Endometrial microvascular endothelial cells (primary cell): ENCODE measurements around the gene ZKSCAN8. TPM values are rescaled to one million over a fixed set of nuclear protein-coding genes. Genes with fewer than 3 reads are reported as not detected.
"Not testable (repeated sequence)": the region's sequence is repeated elsewhere in the genome, so short reads cannot be mapped to it uniquely, and the experiment has no call there.

ENCODE experiments used
- in situ Hi-C: cut with HindIII; loops from 2 replicates; pipeline ENCODE4 v1.10.0; 2017; ENCODE audit warnings: low sequenced_read_pairs, low pct_unique_long_range_greater_than_20kb; ENCODE audit errors: inconsistent ontology term
- total RNA-seq: library from RNA; depleted of rRNA; stranded (reverse); fragments of >200 nt; gene quantifications from one replicate; pipeline ENCODE4 v1.2.3, GENCODE V29; 2015; ENCODE audit errors: inconsistent ontology term

The ZKSCAN8 gene
- 11.2 TPM for total RNA-seq

DNA sequence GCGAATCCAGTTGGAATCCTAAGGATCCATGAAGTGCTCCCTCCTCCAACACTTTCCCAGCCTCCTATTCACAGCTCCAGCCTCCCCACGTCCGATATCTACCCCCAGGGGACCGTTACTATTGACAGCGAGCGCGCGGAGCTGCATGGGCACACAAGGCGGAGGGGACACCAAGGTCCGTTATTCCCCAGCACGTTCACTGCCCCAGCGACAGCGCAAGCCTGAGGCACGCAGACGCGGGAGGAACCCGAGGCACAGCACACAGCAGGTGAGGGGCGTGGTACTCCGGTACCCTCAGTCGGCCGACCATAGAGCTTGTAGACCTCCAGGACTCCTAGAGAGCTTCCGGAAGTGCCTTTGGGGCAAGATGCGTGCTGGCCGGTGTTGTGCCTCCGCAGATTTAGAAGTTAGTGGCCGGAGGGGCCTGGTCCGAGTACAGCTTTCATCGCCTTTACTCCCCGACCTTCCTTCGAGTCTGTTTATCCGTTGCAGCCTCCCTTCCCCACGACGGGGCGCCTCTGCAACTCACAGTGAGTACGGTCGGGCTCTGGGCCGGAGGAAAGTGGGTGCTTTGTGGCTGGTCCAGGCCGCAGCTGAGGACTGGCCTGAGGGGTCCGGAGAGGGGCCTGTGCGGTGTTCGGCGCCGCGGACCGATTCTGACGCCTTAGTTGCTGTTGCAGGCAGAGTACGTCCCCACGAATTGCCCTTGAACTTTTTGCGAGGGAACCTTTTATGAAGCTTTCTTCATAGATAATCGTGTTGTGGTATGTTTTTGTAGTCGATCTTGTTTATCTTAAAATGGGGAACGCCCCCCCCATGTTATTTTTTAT, at the start of gene ZKSCAN8:
Gene ZKSCAN8 (plus strand): TSS at position 384 of the 830 bp plus-strand sequence. CDS start 6,525 bp downstream, outside the sequence.
- in situ Hi-C loops = no loop called here

DNA sequence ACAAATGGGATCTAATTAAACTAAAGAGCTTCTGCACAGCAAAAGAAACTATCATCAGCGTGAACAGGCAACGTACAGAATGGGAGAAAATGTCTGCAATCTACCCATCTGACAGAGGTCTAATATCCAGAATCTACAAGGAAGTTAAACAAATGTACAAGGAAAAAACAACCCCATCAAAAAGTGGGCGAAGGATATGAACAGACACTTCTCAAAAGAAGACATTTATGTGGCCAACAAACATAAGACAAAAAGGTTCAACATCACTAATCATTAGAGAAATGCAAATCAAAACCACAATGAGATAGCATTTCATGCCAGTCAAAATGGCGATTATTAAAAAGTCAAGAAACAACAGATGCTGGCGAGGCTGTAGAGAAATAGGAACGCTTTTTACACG, 39.5 kb upstream of the ZKSCAN8 start:
- in situ Hi-C loops = not testable (repeated sequence)

DNA sequence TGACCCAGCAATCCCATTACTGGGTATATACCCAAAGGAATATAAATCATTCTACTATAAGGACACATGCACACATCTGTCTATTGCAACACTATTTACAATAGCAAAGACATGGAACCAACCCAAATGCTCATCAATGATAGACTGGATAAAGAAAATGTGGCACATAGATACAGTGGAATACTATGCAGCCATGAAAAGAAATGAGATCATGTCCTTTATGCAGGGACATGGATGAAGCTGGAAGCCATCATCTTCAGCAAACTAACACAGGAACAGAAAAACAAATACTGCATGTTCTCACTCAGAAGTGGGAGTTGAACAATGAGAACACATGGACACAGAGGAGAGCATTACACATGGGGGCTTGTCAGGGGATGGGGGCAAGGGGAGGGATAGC, 39.0 kb upstream of the ZKSCAN8 start:
- in situ Hi-C loops = not testable (repeated sequence)

DNA sequence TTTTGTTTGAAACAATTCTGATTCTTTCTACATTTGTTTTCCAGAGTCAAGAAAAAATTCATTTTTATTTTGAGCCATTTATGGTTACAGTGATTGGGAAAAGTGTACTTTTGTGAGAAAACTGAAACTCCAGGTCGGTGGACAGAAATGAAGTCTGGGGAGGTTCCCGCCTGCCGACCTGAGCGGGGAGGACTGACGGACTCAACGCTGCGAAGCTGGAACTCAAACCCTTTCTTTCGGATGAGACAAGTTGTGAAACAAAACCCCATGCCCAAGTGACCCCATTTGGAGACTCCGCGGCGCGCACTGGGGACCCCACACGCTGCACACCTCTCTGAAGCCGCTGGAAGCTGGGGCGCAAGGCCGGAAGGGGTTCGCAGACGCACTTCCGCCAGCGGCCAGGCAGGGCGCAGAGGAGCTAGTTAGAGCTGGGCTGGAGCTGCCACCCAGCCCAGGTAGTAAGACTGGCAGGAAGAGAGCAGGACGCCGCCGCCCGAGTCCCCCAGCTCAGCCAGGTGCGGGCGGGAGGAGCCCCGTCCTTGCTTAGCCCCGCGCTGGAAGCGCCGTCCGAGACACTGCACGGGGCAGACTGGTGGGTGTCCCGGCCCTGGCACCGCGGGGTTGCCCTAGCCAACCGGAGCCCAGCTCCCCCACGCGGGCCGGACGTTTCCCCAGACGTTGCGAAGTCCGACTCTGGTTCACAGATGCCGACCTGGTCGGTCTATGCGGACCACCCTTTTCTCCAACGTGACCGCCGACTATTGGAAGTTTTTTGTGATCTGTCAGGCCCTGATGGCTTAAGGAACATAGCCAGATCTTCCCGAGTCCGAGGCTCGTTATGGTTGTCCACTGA, 37.1 kb upstream of the ZKSCAN8 start:
- in situ Hi-C loops = no loop called here

- in situ Hi-C loops = no loop called here
Observed at GRCh38 chr6:28105245-28105639, 36.4 kb upstream of the ZKSCAN8 start.

DNA sequence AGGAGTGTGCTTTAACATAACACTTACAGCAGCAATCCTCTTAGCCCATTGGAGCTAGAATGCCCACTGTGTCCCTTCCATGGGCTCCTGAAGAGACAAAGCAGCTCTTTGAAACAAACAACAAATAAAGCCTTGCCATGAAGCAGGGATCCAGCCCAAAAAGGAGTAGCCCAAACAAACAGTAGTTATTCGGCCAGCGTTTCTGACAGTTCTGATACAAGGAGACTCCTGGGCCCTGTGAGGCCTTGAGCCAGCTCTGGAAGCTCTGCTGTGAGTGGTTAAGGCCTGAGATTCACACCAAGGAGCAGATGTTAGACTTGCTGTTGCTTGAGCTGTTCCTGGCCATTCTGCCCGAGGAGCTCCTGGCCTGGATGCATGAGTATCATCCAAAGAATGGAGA, 34.2 kb upstream of the ZKSCAN8 start:
- in situ Hi-C loops = no loop called here

- in situ Hi-C loops = no loop called here
Observed at GRCh38 chr6:28111964-28112363, 29.7 kb upstream of the ZKSCAN8 start.

GRCh38 chr6:28115799-28116198, 25.9 kb upstream of the ZKSCAN8 start:
- in situ Hi-C loops = no loop called here

DNA sequence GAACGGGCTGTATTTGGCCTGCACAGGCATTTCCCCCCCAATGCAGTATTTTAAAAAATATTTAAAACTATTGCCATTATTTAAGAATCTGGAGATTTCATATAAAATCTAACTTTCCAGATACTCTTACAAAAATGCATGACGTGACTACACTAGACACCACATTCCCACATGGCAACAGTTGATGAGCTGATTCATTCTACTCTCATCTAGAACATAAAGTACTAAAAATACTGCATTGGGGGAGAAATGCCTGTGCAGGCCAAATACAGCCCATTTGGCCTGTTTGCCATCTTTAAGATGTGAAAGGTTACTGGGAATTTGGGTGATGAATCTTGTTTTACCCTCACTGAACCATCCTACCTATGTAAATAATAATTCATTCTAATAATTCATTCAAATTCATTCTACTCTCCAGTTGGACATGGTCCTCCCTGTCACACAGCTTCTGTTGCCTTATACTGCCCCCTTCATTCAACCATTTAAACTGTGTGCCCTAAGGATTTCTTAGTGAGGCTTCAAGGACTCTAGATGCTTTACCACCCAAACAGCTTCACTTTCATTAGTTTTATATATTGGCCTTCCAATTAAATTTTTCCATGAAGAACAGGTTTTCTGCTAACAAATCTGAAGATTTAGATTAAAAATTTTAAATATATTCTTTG, 24.2 kb upstream of the ZKSCAN8 start:
- in situ Hi-C loops = no loop called here

DNA sequence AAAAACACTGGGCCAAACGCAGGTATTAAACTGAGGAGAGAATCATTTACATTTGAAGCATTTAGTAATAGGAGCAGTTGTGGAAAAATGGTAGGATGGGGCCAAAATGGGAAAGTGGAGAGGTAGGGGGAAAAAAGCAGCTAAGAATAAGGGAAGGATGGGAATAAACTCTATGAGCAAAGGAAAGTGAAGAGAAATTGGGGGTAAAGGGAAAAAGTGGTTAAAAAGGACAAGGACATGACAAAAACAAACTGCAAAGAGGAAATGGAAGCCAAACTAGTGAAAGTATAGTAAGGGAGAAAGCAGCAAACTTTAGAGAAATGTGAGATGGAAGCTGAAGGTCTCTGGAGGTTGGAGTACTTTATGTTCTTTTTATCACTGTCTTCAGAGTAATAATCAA, 23.5 kb upstream of the ZKSCAN8 start:
- in situ Hi-C loops = no loop called here

GRCh38 chr6:28121876-28122275, 19.8 kb upstream of the ZKSCAN8 start:
- in situ Hi-C loops = no loop called here

GRCh38 chr6:28122283-28122682, 19.4 kb upstream of the ZKSCAN8 start:
- in situ Hi-C loops = not testable (repeated sequence)

DNA sequence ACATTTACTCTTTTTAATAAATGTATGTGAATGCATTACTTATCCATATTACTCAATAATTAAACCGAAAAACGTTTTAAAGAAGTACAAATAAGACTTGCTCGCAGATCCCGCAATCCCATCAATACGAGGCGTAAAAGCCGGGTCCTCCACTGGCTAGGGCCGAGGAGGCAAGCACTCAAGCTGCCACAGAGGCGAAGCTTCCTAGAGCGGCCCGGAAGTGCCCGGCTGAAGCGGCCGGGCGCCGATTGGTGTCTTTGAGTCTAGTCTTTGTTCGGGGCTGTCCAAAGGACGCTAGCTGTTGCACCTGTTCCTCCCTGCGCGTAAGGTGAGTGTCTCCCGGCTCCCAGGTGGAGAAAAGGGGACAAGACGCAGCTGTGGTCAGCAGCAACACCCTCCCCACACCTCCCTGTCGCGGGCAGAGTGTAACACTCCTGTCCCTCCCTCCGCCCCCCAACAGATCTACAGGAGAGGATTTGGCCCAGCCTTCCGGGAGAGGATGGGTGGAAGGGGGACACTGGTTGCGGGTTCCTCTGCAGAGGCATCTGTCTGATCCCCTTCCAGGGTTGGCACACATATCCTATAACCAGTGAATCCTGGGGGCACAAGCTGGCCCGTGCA, 17.2 kb upstream of the ZKSCAN8 start, which contains the start of gene ZSCAN16:
Gene ZSCAN16 (plus strand): TSS at position 260 of the 621 bp plus-strand sequence. CDS start 835 bp downstream, outside the sequence.
- in situ Hi-C loops = no loop called here

DNA sequence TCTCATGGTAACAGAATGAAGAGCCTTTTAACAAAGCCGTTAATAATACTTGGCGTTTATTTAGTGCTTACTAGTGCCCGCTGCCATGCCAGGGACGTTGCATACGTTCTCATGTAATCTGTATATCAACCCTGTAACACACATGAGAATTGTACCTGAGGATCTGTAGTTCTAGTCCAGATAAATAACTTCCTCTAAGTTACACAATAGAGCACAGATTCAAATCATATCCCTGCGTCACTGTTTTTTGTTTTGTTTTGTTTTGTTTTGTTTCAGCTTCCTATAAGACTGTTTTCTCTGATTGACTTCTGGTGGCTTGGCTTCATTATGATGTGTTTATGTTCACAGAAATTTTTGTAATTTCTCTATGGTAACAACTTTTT, 16.7 kb upstream of the ZKSCAN8 start:
- in situ Hi-C loops = no loop called here

DNA sequence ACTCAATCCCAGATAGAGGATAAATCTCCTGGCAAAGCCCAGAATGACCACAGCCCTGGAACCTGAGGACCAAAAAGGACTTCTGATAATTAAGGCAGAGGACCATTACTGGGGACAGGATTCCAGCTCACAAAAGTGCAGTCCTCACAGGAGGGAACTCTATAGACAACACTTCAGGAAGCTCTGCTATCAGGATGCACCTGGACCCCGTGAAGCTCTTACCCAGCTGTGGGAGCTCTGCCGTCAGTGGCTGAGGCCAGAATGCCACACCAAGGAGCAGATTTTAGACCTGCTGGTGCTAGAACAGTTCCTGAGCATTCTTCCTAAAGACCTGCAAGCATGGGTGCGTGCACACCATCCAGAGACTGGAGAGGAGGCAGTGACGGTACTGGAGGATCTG, 16.3 kb upstream of the ZKSCAN8 start:
- in situ Hi-C loops = no loop called here

DNA sequence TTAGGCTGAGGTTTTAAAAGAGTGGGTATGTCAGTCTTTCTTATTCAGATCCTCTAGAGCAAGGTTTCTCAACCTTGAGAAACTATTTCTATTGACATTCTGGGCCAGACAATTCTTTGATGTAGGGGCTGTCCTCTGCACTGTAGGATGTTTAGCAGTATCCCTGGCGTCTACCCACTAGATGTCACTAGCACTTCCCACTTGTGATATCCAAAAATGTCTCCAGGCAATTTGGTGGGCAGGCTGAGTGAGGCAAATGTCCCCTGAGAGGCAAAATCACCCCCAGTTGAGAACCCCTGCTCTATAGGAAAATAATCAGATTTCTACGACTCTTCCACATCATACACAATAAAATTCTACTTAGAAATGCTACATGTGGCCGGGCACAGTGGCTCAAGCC, 7.7 kb upstream of the ZKSCAN8 start:
- in situ Hi-C loops = no loop called here

DNA sequence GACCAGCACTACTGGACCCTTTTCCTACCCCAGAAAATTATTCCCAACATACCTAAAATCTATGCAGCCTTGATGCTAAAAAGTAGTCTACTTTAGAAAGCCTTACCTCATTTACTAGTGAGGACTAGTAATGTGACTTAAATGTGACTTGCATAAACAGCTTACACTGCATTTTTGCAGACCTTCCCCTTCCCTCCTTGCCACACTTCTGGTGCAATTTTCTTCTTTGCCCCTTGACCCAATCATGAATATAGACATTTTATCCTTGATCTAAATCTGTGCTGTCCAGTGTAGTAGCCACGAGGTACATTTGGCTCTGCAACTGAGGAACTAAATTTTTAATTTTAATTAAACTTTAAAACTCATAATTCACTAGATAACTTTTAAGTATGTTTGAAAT, 7.0 kb upstream of the ZKSCAN8 start:
- in situ Hi-C loops = no loop called here

- in situ Hi-C loops = no loop called here
Observed at GRCh38 chr6:28135393-28135792, 6.3 kb upstream of the ZKSCAN8 start.
